Measurements from ENCODE around the gene POLR2L.

- TF ChIP-seq CTCF (conservative IDR thresholded peaks at IDR 0.05; ENCODE audit: low read depth, low read length) (no peak), EZH2 (IDR thresholded peaks at IDR 0.05; ENCODE audit: borderline replicate concordance, low read depth, low read length, poor library complexity, severe bottlenecking) (no peak)
Observed at GRCh38 chr11:838441-839279, 3.7 kb downstream of the POLR2L start.

Measured in A673 (cell line).